SK-N-SH (cell line): ENCODE data around the gene CLPSL2. TPM values are rescaled to one million over a fixed set of nuclear protein-coding genes. Genes with fewer than 3 reads are reported as not detected.
A peak's percentile ranks its signal among the peaks of the same experiment; 100 is the strongest.

ENCODE experiments used
- CTCF ChIA-PET: fragments of 300-600, 350-600 bp; formaldehyde crosslinking; extraction: SDS; loops from one replicate; lab custom pipeline; 2021; lab: Yijun Ruan, JAX
- POLR2A ChIA-PET: fragments of 350-600 bp; sonication (Branson Sonifier 250); formaldehyde crosslinking; extraction: SDS; loops from one replicate; lab custom pipeline; 2020; ENCODE audit warnings: antibody characterized with exemption, inconsistent platforms; lab: Yijun Ruan, JAX
- DNase-seq: peaks from one replicate; pipeline ENCODE4 v3.0.0; 2012
- H2AFZ ChIP-seq: fragments of 200-600 bp; sonication (generic); 2 replicates; pipeline ENCODE4 v1.8.1; 2016; ENCODE audit warnings: antibody characterized with exemption, mild to moderate bottlenecking, low read depth
- H3F3A ChIP-seq: fragments of 200-600 bp; sonication (generic); replicated peaks from 2 replicates; pipeline ENCODE3; 2016; ENCODE audit warnings: antibody characterized with exemption, mild to moderate bottlenecking; ENCODE audit not compliant: insufficient read depth
- H3K27ac ChIP-seq, 2 experiments: fragments of 200-500 bp in 1 of 2; fragments of 200-600 bp in 1 of 2; sonication (Bioruptor generic) in 1 of 2; sonication (generic), shearing (Covaris generic) in 1 of 2; 2 replicates each; pipeline versions ENCODE4 v1.5.1 to v1.6.1; 2014 to 2016; ENCODE audit warnings: low read depth in 2 of 2, inconsistent platforms in 1 of 2, low read length in 1 of 2, mild to moderate bottlenecking in 1 of 2, mixed read lengths in 1 of 2
- H3K27me3 ChIP-seq: fragments of 200-600 bp; sonication (generic), shearing (Covaris generic); 2 replicates; pipeline ENCODE4 v1.6.1; 2016; ENCODE audit warnings: mixed run types; ENCODE audit not compliant: insufficient read depth
- H3K36me3 ChIP-seq, 2 experiments: fragments of 200-500 bp in 1 of 2; fragments of 200-600 bp in 1 of 2; sonication (Bioruptor generic) in 1 of 2; sonication (generic) in 1 of 2; replicated peaks in 1 of 2; 2 replicates each; pipeline versions ENCODE3 to v1.5.1; 2014 to 2016; ENCODE audit warnings: low read length in 1 of 2, mild to moderate bottlenecking in 1 of 2; ENCODE audit not compliant: insufficient read depth in 2 of 2, control insufficient read depth in 1 of 2
- H3K4me1 ChIP-seq, 2 experiments: fragments of 200-500 bp in 1 of 2; fragments of 200-600 bp in 1 of 2; sonication (Bioruptor generic) in 1 of 2; sonication (generic), shearing (Covaris generic) in 1 of 2; 2 replicates each; pipeline versions ENCODE4 v1.5.1 to v1.6.1; 2014 to 2016; ENCODE audit warnings: low read depth in 1 of 2, low read length in 1 of 2, mixed run types in 1 of 2; ENCODE audit not compliant: insufficient read depth in 2 of 2, control insufficient read depth in 1 of 2
- H3K4me2 ChIP-seq: fragments of 200-600 bp; sonication (generic), shearing (Covaris generic); 2 replicates; pipeline ENCODE4 v1.6.1; 2017; ENCODE audit warnings: mixed run types
- H3K4me3 ChIP-seq, 2 experiments: fragments of 200-500 bp in 1 of 2; fragments of 200-600 bp in 1 of 2; sonication (Bioruptor generic) in 1 of 2; sonication (generic), shearing (Covaris generic) in 1 of 2; 2 replicates each; pipeline versions ENCODE4 v1.5.1 to v1.8.1; 2014 to 2016; ENCODE audit warnings: low read depth in 2 of 2, inconsistent platforms in 1 of 2, low read length in 1 of 2, mild to moderate bottlenecking in 1 of 2, mixed read lengths in 1 of 2, moderate library complexity in 1 of 2
- H3K79me2 ChIP-seq: fragments of 200-600 bp; sonication (generic); 2 replicates; pipeline ENCODE4 v1.8.1; 2017; ENCODE audit warnings: mild to moderate bottlenecking; ENCODE audit not compliant: insufficient read depth
- H3K9ac ChIP-seq: fragments of 200-600 bp; sonication (generic); 2 replicates; pipeline ENCODE4 v1.6.1; 2017; ENCODE audit warnings: mixed run types
- H3K9me2 ChIP-seq: fragments of 200-600 bp; sonication (generic); 2 replicates; pipeline ENCODE4 v1.6.1; 2017; ENCODE audit warnings: mixed run types
- H3K9me3 ChIP-seq: fragments of 200-600 bp; sonication (generic); 2 replicates; pipeline ENCODE4 v1.6.1; 2017; ENCODE audit warnings: mixed run types, mild to moderate bottlenecking, moderate library complexity
- H4K20me1 ChIP-seq: fragments of 200-600 bp; sonication (generic); 2 replicates; pipeline ENCODE4 v1.6.1; 2017; ENCODE audit warnings: mild to moderate bottlenecking, mixed run types; ENCODE audit not compliant: insufficient read depth
- CHD2 ChIP-seq: fragments of 150-350 bp; IDR thresholded peaks from 2 replicates; pipeline ENCODE4 v1.6.1; 2018; ENCODE audit warnings: low read length; ENCODE audit not compliant: partially characterized antibody
- GATA2 ChIP-seq: sonication (generic); formaldehyde crosslinking; IDR thresholded peaks from 2 replicates; pipeline ENCODE4 v1.5.0; 2020; ENCODE audit warnings: mild to moderate bottlenecking, missing genetic modification reagents
- JUND ChIP-seq: IDR thresholded peaks from 2 replicates; pipeline ENCODE4 v1.4.0; 2012
- NRF1 ChIP-seq: IDR thresholded peaks from 2 replicates; pipeline ENCODE4 v1.6.1; 2012; ENCODE audit warnings: low read depth, mild to moderate bottlenecking, low read length
- POLR2AphosphoS5 ChIP-seq: IDR thresholded peaks from 2 replicates; pipeline ENCODE4 v1.6.1; 2012; ENCODE audit warnings: low read depth, low read length
- RAD21 ChIP-seq: IDR thresholded peaks from 2 replicates; pipeline ENCODE4 v1.6.1; 2012; ENCODE audit warnings: mild to moderate bottlenecking, low read length
- RCOR1 ChIP-seq: fragments of 150-350 bp; IDR thresholded peaks from 2 replicates; pipeline ENCODE4 v1.6.1; 2017; ENCODE audit warnings: antibody characterized with exemption, low read length
- RFX5 ChIP-seq: IDR thresholded peaks from 2 replicates; pipeline ENCODE4 v1.6.1; 2012; ENCODE audit warnings: mild to moderate bottlenecking, improper control_type of control experiment, low read length
- TAF1 ChIP-seq: IDR thresholded peaks from 2 replicates; pipeline ENCODE4 v1.6.1; 2012; ENCODE audit warnings: low read depth, mild to moderate bottlenecking, low read length, moderate library complexity, borderline replicate concordance
- TCF12 ChIP-seq: IDR thresholded peaks from 2 replicates; pipeline ENCODE4 v1.4.0; 2012
- YY1 ChIP-seq: IDR thresholded peaks from 2 replicates; pipeline ENCODE4 v1.4.0; 2012; ENCODE audit warnings: low read depth, mild to moderate bottlenecking
- WGBS: methylation state at CpG from one replicate; pipeline ENCODE4 v1.1.6; 2017; ENCODE audit warnings: low lambda C conversion rate; 5-methylcytosine and 5-hydroxymethylcytosine counted together
- polyA plus RNA-seq, 3 experiments: library from polyadenylated mRNA; depleted of rRNA; stranded (reverse); fragments of >200 nt; gene quantifications; 2 replicates each; pipeline ENCODE4 v1.2.3, GENCODE V29; 2012
- TF ChIP-seq, protein P1 (sequence below): IDR thresholded peaks from 2 replicates; pipeline ENCODE4 v1.4.0; 2012; ENCODE audit warnings: low read depth, borderline replicate concordance
- TF ChIP-seq, protein P2 (sequence below): fragments of 150-350 bp; IDR thresholded peaks from 2 replicates; pipeline ENCODE4 v1.6.1; 2016; ENCODE audit warnings: mild to moderate bottlenecking, low read depth, low read length
- TF ChIP-seq, protein P3 (sequence below): fragments of 150-350 bp; IDR thresholded peaks from 2 replicates; pipeline ENCODE4 v1.6.1; 2017; ENCODE audit warnings: antibody characterized with exemption, low read length, low read depth, borderline replicate concordance

CLPSL2 gene
- polyA plus RNA-seq, 1 of the 3 experiments (the other 2 are of a cell fraction): not detected

DNA sequence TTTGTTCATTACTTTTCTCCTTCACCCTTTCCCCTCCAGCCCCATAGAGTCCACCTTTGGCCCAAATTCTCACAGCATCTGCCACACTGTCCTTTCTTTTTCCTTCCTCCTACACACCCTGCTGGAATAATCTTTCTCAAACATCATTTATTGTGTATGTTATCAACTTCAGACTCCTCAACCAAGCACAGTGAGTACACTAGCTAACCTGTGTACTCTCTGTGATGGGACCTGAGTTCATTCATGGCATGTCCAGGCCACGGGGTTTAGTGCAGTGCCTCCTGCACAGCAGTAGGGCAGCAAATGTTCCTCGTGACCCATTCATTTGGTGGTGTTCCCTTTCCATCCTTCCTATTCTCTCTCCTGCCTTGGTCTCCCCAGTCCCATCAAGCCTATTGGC is 46.7 kb upstream of the CLPSL2 start:
- Histone ChIP-seq H3K4me3 (no peak overlapping the region), H3K9me3 (no peaks in the 10 kb centered on the region), H3K4me2 (no peak overlapping the region), H3K9me2 (no peaks in the 10 kb centered on the region), H3F3A (no peaks in the 10 kb centered on the region), H3K27me3 (no peaks in the 10 kb centered on the region), H2AFZ (no peak overlapping the region), H3K4me1 (peaks cover 5 to 44% of the 10 kb centered on the region in 2 experiments; a peak in 3 of 4 replicates), H3K9ac (no peak overlapping the region), H3K79me2 (no peaks in the 10 kb centered on the region), H3K27ac (no peak overlapping the region), H4K20me1 (no peaks in the 10 kb centered on the region), H3K36me3 (no peaks in the 10 kb centered on the region)
- TF ChIP-seq, protein P1, sequence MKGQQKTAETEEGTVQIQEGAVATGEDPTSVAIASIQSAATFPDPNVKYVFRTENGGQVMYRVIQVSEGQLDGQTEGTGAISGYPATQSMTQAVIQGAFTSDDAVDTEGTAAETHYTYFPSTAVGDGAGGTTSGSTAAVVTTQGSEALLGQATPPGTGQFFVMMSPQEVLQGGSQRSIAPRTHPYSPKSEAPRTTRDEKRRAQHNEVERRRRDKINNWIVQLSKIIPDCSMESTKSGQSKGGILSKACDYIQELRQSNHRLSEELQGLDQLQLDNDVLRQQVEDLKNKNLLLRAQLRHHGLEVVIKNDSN: no peak
- TF ChIP-seq, protein P2, sequence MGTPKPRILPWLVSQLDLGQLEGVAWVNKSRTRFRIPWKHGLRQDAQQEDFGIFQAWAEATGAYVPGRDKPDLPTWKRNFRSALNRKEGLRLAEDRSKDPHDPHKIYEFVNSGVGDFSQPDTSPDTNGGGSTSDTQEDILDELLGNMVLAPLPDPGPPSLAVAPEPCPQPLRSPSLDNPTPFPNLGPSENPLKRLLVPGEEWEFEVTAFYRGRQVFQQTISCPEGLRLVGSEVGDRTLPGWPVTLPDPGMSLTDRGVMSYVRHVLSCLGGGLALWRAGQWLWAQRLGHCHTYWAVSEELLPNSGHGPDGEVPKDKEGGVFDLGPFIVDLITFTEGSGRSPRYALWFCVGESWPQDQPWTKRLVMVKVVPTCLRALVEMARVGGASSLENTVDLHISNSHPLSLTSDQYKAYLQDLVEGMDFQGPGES: no peak
- WGBS: 72% methylated on average over 2 of the region's 2 CpGs
- ChIA-PET CTCF (interaction anchor here (11.0 kb wide), 1 partner anchor 142 kb away, joined by 271 read pairs; no protein-coding TSS in a partner anchor), POLR2A (no interaction called here)
- no peak for DNase-seq

DNA sequence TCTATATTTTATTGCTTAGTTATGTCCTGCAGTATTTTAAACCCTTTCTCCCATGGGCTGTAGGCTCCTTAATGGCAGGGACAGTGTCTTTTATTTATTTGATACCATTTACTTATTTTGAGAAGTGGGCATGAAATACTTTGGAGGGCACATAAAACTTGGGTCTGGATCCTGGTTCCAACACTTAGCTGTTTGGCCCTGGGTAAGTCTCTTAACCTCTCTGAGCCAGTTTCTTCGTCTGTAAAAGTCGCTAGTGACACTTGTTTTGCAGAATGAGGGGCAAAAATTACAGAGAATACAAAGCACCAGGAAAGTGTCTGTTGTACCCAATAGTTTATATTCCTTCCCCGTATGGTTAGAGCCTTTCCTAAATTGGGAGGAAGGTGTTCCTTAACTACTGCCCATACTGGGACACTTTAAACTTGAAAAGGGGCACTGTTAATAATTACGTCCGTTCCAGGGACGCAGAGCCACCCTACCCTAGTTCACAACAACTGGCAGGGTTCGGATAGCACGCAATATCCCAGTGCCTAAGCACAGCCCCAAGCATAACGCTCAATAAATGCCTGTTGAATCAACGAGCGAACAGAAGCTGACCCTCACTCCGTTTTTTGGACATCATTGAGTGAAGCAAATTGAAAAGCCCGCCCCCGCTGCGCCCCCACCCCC is 45.5 kb upstream of the CLPSL2 start:
- H3K9ac ChIP-seq: no peak overlapping the region
- POLR2A ChIA-PET: no interaction called here
- 8% methylated on average over 11 of the region's 15 CpGs for WGBS

More for the DNA sequence above, 45.5 kb upstream of the CLPSL2 start:
- no peaks in the 10 kb centered on the region for H3K36me3 ChIP-seq
- peak overlapping the region; percentile 99; the same call in 1 of the 2 replicates for H3K4me2 ChIP-seq
- H3K79me2 ChIP-seq: no peaks in the 10 kb centered on the region
- DNase-seq: no peak
- H4K20me1 ChIP-seq: no peaks in the 10 kb centered on the region
- H3K9me2 ChIP-seq: no peaks in the 10 kb centered on the region
- H3K4me3 ChIP-seq: peak overlapping the region in 1 of 2 experiments; percentile 76; a peak in 2 of 4 replicates
- H3F3A ChIP-seq: no peaks in the 10 kb centered on the region
- H3K4me1 ChIP-seq: peaks cover 5 to 43% of the 10 kb centered on the region in 2 experiments; a peak in 3 of 4 replicates
- H3K9me3 ChIP-seq: no peaks in the 10 kb centered on the region
- no peaks in the 10 kb centered on the region for H3K27me3 ChIP-seq
- peak overlapping the region; percentile 92 to 98 for H3K27ac ChIP-seq
- no peak for TF ChIP-seq TCF12
- TF ChIP-seq YY1: no peak
- no peak for TF ChIP-seq POLR2AphosphoS5
- TF ChIP-seq RAD21: no peak
- no peak for TF ChIP-seq CHD2
- TF ChIP-seq NRF1: no peak
- TF ChIP-seq, protein P2: no peak
- TF ChIP-seq, protein P1: no peak
- no peak for TF ChIP-seq TAF1
- TF ChIP-seq, protein P3, sequence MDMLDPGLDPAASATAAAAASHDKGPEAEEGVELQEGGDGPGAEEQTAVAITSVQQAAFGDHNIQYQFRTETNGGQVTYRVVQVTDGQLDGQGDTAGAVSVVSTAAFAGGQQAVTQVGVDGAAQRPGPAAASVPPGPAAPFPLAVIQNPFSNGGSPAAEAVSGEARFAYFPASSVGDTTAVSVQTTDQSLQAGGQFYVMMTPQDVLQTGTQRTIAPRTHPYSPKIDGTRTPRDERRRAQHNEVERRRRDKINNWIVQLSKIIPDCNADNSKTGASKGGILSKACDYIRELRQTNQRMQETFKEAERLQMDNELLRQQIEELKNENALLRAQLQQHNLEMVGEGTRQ: no peak
- no peak for TF ChIP-seq RFX5
- TF ChIP-seq GATA2: no peak
- no peak for TF ChIP-seq JUND
- TF ChIP-seq RCOR1: no peak
- H2AFZ ChIP-seq: peak overlapping the region; percentile 48; the same call in 1 of the 2 replicates
- CTCF ChIA-PET: interaction anchor here (1.8 to 11.0 kb wide), 2 partner anchors 143 to 207 kb away, joined by 10 to 271 read pairs; no protein-coding TSS in a partner anchor
